CD4-positive, alpha-beta T cell treated with Interleukin-12 subunit alpha and Interleukin-12 subunit beta, for 1 hour (primary cell): Measurements from ENCODE around the gene DNAAF9.

Experiments used
- DNase-seq: peaks from one replicate; pipeline ENCODE4 v3.0.0-alpha.2; 2020

Gene DNAAF9

GRCh38 chr20:3409417-3409816 lies 1.9 kb upstream of the DNAAF9 start:
- DNase-seq, result no peak

DNA sequence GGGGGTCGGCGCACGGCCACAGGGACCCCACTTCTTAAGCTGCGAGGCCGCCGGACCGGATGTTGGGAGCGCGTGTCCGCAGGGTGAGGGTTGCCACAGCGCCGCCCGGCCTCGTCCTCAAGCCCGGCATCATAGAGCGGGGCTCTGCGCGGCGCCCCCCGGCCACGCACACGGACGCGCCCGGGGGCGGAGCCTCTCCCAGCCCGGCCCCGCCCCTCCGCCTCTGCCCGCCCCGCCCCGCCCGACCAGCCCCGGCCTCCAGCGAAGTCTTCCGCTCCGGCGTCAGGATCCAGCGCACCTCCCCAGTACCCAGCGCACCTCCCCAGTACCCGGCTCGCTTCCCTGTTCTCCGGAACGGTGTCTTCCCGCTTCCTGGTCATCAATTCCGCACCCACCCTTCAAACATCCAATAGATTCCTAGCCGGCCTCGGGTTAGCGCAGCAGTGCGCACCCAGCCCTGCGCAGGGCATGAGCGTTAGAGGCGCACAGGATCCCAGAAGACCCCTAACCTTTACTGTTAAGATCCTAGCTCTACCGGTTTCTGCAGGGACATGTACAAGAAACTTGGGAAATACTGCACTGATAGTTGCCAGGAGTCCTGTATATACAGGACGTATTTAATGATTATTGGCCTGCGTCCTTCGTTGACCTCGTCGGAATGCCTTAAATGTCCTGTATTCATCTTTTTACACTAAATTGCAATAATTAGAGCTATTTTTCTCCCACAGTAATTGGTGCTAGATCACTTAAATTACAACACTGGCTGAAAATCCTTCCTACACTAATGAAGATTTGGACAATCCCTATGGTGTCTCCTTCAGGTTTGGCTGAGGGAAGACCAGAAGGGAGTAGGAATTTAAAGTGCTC lies 535 bp upstream of the DNAAF9 start:
- DNase-seq, result peak; percentile 73

DNA sequence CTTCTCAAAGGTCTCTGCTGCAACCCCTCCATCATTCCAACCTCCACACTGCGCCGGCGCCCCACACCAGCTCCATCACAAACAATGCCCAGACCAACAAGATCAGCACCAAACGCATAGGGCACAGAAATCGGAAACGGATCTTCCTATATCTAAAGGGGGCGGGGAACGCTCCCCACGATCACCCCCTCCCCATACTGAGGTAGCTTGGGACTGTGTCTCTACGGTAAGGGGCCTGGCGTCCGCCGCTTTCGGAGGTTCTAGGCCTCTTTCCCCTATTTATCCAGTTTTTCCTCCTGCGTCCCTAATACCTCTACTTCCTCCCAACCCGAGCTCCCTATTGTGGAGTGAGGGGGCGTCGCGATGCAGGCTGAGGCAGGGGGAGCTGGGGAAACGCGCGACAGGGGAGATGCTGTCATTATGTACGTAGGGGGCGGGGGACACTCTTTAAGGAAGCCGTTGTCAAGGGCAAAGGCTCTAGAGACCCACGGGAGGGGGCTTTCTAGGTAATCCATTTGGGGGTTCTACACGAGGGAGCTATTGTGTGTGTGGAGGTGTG lies 909 bp downstream of the DNAAF9 start:
- DNase-seq, result peak; percentile 14

DNA sequence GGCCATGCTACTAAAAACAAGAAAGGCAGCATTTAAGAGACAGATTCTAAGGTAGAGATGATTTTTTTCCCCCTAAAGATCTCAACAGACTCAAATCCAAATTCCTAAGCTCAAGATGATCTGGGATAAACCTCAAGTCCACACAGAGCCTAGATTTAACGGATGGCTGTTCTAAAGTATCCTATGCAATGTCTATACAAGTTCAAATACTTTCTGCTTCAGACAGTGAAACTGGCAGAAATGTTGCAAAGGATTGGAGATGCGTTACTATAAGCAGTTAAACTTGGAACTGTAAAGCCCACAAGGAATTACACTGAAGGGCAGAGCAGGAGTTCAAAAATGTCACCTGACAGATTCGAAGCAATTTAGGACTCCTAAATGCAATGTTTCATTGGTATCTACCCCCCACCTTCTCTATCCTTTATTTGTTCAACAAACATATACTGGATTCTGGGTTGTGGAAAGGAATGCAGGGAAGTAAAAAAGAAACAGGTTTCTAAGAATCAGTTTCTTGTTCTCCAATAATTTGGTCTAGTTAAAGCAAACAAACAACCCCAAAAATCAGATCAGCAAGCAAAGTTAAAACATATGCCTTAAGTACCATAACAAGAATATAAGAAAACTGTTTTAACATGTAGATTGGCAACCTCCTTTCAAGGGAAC lies 1.6 kb downstream of the DNAAF9 start:
- no peak for DNase-seq

DNA sequence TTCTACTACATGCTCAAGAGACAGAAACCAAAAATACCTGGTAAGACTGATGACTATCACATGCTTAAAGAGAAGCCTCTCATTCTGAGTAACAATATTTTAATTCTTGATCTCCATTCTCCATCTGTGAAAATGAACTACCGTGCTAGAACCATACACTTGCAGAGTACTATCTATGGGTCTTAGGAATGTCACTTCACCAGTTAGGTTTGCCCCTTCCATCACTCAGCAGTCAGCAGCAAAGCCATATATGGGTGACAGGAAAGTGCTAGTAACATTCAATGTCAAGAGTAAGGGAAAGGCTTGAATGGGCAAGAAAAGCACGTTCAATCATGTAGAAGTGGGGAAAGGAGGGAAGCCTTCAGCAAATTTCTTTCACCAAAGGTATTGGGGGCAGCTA lies 2.3 kb downstream of the DNAAF9 start:
- no peak for DNase-seq

DNA sequence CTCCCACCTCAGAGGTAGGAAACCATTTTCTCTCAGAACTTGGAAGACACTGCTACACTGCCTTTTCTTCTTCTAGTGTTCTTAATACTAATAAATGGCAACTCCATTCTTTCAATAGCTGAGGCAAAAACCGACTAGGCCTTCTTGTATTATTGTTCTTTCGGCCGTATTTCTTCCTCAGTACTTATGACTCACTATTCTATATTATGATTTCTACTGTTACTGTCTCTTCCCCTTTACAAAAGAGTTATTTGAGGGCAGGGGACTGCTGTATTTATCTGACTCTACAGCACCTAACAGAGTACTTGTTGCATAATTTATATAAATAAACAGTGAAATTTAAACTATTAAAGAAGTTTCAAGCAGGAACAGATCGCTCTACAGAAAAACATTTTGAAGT lies 3.1 kb downstream of the DNAAF9 start:
- no peak for DNase-seq

DNA sequence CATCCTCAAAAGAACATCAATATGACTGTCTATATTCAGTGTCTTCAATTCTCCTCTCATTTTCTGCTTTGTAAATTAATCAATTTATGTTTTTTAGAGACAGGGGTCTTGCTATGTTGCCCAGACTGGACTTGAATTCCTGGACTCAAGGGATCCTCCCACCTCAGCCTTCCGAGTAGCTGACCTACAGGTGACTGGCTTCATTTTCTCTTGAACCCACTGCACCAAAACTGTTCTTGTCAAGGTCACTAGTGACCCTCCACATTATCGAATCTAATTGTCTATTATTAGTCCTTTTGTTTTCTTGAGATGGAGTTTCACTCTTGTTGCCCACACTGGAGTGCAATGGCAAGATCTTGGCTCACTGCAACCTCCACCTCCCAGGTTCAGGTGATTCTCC lies 3.7 kb downstream of the DNAAF9 start:
- DNase-seq, result no peak

- no peak for DNase-seq
Observed at GRCh38 chr20:3402453-3402852, 5.0 kb downstream of the DNAAF9 start.

DNA sequence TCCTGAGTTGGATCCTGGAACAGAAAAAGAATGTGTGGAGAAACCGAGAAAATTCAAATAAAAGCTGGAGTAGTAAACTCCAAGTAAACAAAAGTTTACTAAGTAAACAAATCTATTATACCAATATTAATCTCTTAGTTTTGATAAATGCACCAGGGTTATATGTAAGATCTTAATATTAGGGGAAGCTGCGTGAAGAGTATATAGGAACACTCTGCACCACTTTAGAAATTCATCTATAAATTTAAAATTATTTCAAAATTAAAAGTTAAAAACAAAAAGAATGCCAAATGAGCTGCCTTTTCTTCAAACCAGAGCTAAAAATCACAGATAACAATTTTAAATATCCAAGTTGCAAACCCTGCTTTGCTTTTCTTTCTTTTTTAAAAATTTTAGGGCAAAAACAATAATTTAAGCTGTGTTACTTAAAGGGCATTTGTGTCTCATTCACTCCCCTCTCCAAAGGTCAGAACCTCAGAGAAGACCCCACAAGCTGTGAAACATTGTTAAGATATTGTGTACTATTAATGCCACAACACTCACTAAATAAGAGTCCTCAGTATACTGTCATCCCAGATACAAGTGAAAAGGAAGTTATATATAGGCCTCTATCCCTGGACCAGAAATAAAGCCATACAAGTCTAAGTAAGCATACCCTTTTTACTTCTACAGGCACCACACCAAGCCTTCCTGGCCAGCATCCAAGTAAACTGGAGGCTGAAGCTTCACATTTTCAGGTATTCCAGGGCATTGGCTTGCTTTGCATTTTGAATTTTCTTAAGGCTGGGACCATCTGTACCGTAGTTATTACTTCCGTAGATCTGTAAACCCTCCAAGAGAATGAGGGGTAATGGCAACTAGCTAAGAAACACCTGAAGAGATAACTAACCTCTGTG lies 7.0 kb downstream of the DNAAF9 start:
- DNase-seq, result no peak

DNA sequence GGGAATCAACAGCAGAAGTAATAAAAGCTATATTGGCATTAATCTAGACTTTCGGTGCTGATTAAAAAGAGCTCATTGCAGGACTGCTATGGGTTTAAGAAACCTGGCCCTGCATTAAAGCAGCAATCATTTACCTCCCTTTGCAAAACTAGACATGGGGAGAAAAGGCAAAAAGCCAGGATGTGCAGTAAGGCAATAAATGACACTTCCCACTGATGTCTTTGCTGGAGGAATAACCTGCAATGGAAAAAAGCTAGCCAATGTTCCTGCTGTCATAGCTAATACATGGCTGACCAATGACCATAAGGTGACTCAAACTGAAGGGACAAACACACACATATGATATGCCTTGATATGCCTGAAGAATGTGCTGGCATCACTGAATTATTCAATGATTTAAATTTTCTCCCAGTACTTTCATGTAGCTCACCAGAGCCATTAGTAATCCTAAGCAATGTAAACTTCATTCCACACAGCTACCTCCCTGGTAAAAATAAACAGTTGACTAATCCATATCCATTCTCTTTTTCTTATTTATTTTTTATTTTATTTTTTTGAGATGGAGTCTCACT lies 8.7 kb downstream of the DNAAF9 start:
- DNase-seq, result no peak

DNA sequence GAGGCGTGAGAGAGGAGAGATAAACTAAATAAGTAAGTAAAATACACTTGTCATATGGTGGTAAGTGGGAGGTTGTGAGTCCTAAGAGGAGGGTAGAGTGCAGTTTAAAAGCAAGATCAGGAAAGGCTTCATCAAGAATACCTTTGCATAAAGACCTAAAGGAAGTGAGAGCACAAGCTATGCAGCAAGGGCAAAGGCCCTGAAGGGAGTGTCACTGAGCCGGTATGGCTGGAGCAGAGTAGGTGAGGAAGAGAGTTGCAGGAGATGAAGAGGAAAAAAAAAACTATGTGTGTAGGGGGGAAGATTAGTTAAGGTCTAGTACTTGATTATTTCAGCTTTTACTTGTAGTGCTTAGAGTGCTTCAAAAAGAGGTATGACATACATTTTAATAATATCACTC lies 11.0 kb downstream of the DNAAF9 start:
- DNase-seq, result no peak

DNA sequence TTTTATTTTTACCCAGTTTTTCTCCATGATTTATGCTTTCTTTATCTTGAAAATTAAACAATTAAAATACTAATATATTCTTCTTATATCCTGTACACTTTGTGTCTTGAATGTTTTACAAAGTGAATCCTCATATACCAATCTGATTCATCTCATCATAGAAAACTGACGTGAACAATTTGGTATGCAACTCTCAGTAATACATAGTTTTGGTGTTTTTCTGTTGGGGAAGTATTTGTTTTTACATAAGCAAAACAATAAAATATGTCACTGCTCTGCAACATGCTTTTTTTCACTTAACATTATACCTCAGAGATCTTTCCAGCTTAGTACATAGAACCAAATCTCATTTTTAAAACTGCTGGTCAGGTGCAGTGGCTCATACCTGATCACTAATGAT lies 14.7 kb downstream of the DNAAF9 start:
- no peak for DNase-seq

- DNase-seq, result no peak
Observed at GRCh38 chr20:3390759-3391425, 16.6 kb downstream of the DNAAF9 start.

GRCh38 chr20:3383878-3384495 lies 23.5 kb downstream of the DNAAF9 start:
- no peak for DNase-seq

GRCh38 chr20:3382836-3383235 lies 24.6 kb downstream of the DNAAF9 start:
- no peak for DNase-seq

- no peak for DNase-seq
Observed at GRCh38 chr20:3380228-3381070, 27.0 kb downstream of the DNAAF9 start.

DNA sequence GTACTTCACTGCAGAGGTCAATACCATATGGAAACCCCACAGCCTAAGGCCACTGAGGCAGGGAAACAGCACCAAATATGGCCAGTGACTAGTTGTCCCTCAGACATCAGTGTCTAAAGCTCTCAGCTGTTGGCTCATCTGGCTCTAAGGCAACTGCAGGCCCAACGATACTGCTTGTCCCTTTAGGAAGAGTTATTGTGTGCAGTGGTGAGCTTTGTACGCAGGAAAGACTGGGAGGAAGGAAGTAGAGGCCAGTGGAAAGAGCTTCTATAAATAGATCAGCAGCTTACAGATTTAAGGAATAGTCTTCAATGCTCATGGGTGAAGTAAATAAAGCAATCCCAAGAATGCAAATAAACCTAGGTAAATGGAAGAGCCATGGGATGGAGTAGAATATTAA lies 29.3 kb downstream of the DNAAF9 start:
- DNase-seq, result no peak

DNA sequence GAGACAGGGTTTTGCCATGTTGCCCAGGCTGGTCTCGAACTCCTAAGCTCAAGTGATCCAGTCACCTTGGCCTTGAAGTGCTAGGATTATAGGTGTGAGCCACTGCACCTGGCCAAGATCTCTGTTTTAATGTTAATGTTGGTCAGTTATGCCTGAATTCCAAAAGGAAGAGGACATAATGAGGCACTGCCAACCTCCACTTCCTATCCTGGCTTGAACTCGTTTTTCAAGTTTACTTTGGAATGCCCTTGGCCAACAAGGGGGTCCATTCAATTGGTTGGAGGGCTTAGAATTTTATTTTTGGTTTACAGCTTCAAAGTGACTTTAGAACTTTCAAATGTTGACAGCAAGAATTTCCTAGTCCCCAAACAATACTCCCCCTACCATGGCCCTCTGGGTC lies 29.8 kb downstream of the DNAAF9 start:
- DNase-seq, result no peak

GRCh38 chr20:3374296-3374695 lies 33.2 kb downstream of the DNAAF9 start:
- no peak for DNase-seq

- DNase-seq, result no peak
Observed at GRCh38 chr20:3371754-3372153, 35.7 kb downstream of the DNAAF9 start.

- no peak for DNase-seq
Observed at GRCh38 chr20:3367089-3367488, 40.4 kb downstream of the DNAAF9 start.
